ENCODE results near the gene RASD1.

RASD1 gene, protein sequence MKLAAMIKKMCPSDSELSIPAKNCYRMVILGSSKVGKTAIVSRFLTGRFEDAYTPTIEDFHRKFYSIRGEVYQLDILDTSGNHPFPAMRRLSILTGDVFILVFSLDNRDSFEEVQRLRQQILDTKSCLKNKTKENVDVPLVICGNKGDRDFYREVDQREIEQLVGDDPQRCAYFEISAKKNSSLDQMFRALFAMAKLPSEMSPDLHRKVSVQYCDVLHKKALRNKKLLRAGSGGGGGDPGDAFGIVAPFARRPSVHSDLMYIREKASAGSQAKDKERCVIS

DNA sequence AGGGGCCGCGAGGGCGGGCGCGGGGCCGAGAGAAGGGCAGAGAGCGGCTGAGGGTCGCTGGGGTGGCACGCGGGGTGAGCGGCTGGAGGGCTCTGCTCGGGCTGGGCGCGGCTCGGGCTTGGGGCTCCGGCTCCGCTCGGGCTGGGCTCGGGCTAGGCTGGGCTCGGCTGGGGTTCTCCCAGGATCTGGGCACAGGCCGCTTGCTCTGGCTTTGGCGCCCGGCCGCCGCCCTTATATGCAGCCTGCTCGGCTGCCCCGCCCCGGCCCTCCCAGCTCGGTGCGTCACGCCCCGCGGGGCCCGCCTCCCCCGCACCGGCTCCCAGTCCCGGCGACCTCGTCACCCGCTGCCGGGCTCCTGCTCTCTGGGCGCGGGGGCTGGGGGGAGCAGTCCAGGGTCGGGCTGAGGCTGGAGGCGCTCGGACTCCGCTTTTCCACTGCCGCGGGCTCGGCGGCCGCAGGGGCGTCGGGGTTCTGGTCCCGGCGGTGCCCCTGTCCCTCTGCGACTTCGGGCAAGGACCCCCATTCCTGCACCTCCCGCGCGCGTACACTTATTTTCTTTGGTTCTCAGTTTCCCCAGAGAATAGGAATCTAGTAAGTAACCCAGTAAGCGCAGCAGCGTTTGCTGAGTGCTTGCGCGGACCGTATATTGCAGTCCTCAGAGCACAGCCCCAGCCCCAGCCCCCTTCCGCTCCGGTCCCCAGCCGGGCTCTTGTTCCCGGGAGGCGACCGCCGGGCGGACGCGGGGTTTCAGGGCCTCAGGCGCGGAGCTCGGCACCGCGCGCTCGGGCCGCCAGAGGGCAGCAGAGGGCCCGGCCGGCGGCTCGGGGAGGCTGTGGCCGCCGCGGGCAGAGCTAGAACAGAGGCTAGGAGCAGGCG is at the start of gene RASD1:
Gene RASD1 (minus strand): TSS at position 207 of the 876 bp plus-strand sequence. CDS start 214 bp downstream, outside the sequence.
- DNase-seq = peak; percentile 79

DNA sequence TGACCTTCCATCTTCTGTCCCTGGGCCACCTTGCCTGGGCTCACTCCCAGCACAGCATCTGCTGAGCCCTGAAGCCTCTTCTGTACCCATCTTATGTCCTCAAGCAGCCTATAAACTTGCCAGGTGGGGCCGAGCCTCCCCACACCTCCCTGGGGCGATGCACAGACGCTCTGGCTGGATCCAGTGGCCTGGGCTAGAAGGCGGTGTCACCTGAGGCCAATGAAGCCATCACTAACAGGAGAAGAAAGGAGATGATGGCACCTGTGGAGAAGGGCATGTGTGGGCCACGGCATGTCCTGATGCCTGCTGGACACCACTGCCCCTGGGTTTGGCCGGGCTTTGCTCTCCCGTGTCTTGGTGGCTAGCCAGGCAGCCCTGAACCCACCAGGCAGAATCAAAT is 49.8 kb upstream of the RASD1 start:
- DNase-seq = no peak

DNA sequence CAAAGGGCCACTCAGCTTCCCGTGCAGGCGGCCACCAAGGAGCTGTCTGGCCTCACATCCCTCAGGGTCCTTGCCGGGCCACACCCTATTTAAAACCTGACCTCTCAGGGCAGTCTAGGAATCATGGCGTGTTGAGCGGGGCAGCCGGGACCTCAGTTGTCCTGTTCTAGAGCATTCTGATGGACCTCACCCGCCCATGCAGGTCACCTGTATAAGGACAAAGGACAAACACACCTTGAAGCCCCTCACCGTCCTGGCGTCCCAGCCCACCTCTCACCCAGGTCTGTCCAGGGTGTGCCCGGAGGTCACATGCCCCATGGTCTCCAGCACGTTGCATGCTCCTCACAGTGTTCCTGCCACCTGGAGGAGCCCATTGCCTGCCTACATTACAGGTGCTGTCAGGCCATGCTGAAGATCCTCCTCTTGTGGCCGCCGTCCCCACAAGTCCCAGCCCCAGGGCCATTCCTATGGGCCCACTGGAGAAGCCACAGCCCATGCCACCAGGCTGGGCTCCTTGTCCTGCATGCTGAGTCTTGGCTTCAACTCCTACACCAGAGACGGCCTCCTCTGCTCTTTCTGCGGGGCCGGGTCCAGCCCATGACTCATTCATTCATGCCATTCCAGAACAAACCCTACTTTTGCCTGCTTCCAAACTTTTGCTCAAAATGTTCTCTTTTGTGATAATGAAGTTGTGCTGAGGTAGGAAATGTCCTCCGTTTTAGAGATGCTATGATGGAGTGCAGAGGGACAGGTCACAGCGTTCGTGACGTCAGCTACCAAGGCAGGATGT is 49.0 kb upstream of the RASD1 start:
- DNase-seq = no peak

DNA sequence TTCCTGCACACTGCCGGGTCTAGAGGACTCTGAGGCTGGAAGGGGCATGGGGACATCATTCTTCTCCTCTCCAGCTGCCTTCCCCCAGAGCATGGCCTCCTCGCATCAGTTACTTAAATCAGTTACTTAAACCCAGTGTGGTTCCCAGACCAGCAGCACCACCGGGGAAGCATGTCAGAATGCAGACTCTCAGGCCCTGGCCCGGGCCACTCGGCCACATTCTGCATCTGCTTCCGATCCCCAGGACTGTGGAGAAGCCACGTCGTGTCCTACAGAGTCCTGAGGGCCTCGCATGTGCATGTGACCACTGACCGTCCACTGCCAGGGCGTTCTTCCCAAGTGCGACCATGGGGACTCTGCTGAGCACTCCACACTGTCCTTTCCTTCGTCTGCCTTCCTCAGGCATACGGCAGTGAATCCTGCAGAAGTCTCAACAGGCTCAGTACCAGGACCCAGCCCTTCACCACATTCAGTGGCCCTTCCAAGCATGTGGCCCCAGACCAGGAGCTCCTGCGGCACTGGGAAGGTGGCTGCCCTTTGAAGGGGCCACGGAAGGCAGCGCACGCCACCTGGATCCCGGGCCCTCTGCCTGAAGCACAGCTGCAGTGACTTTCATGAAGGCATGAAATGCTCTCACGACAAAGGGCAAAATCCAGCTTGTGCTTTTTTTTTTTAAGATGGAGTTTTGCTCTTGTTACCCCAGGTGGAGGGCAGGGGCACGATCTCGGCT is 46.9 kb upstream of the RASD1 start:
- DNase-seq = no peak

DNA sequence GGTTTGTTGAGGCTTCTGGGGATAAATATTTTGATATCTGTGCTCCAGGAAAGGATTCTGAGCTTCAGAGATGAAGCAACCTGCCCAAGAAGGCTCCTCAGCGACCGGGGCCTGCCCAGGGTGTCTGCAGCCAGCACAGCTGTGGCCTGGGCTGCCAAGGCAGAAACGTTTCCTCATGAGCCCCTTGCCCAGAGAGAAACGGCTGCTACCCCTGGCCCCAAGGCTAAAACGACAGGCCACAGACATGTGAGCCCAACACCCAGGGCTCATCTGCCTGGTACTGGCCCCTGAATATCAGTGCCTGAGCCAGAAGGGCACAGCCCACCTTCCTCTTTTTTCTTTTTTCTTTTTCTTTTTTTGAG is 45.4 kb upstream of the RASD1 start:
- DNase-seq = no peak

DNA sequence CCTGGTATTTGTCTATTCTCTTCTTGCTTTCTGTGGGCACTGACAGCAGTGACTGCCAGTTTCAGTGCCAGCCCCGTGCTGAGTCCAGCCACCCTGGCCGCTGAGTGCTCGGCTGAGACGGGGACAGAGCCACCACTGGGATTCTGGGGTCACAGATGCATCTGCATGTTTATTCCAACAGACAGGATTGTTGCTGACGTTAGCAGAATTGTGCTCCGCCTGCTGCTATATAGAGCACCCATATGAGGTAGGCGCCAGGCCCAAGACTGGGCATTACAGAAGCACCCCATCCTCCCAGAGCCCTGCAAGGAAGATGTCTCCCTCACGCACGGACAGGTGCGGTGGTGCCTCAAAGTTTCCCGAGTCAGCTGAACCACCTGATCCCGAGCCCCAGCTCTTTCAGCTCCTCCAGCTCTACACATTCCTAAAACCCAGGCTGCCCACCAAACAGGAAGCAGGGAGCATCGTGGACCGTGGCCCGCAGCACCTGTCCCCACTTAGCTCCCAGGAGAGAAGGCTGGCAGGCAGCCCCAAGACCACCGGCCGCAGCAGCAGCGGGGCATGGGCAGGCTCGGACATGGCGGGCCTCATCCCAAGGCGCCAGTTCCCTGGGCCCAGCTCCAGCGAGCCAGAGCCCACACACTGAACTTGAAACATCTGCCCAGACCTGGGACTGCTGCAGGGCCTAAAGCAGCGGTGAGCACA is 44.9 kb upstream of the RASD1 start:
- DNase-seq = no peak

DNA sequence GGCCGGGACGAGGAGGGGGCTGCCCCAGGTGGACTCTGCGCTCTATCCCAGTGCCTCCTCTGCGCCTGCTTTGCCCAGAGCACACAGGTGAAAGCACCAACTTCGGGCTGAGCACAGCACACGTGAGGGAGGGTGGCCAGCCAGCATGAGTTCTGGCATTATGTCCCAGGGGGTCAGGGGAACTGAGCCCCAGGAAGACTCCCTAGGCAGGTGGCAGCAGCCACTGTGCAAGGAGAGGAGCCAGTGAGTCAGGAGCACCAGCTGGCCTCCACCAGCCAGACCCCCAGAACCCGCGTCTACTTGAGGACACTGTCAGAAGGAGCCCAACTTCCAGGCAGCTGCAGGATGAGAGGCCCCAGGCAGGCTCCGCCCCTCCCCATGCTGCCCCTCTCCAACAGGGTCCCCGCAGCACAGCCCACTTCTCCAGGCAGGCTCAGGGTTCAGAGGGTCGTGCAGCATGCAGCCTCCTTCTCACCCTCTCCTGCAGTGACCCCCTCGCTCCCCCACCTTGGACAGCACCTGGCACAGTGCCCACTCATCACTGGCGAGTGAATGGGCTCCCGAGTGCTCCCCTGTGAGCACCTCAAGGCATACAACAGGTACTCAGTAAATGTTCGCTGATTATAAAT is 44.2 kb upstream of the RASD1 start:
- DNase-seq = no peak

DNA sequence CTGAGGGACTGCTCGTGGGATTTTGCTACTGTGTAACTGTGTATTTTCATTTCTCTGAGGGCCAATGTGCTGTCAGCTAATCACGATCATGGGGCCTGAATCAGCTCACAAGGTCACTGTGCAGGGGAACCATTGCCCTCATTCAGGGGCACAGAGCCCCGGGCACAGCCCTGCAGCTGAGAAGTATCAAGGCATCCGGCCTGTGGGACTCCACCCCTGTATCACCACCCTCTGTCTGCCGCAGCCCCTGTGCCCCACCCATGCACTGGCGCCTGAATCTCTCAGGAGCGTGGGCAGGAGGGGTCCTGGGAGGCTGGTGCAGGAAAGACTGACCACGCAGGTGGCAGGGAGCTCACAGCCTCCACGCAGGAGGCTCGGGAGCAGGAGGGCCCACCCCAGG is 43.4 kb upstream of the RASD1 start:
- DNase-seq = no peak

DNA sequence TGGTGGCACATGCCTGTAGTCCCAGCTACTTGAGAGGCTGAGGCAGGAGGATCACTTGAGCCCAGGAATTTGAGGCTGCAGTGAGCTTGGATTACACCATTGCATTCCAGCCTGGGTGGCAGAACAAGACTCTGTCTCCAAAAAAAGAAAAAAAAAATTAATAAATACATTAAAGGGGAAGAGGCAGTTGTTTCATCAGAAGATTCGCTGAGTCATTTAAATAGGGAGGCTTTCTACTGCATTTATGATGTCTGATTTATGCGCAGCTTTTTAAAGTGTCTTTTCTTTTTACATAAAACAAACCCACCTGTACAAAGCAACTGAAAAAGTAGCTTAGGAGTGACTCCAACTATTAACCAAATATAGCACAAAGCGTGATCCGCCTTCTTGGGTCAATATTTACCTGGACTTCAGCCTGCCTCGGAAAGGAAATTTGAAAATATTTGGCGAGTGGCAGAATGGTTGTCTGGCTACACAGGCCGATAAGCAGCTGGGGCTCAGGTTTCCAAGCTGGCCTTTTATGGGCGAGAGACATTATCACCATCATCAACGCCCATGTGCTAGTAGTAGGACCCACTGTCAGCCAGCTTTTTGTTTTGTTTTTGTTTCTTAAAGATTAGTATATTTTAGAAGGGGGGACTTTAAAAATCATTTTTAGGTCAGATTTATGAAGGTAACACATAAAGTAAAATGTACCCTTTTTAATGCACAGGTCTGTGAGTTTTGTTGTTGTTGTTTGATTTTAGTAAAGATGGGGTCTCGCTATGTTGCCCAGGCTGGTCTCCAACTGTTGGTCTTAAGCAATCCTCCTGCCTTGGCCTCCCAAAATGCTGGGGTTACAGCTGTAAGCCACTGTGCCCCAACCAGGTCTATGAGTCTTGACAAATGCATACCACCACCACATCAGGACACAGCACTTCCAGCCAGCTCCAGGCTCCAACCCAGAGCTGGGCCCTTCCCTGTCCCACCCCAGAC is 42.5 kb upstream of the RASD1 start:
- DNase-seq = no peak

DNA sequence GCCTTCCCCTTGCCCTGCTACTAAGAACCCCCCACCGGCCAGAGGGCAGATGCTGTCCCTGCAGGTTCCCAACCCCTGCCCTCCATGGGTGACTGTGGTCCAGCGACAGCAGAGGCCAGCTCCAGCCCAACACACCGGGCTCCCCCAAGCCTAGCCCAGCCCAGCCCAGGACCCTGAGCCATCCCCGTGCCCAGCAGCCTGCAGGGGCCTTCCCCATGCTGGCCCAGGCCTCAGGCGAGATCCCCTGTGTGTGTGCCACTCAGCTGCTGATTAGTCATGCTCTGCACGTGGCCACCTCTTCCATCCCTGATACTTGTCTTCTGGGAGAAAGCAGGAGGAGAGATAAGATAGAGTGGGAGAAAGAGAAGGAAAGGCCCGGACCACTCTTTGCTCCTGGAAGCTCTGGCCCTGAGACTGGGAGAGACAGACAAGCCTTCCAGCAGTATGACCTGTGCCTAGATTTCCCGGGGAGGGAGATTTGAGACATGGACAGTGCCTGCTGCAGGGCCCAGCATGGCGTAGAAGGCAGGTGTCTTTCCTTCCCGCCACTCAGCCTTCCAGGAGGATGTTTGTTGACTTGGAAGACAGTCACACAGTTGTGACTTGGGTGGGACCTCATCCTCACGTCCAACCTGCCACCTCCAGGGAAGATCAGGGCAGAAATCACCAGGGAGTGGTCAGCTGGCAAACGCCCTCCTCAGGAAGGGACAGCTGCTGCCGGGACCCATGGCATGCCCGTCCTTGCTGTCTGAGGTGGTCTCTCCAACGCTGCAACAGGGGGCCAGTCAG is 41.3 kb upstream of the RASD1 start:
- no peak for DNase-seq

DNA sequence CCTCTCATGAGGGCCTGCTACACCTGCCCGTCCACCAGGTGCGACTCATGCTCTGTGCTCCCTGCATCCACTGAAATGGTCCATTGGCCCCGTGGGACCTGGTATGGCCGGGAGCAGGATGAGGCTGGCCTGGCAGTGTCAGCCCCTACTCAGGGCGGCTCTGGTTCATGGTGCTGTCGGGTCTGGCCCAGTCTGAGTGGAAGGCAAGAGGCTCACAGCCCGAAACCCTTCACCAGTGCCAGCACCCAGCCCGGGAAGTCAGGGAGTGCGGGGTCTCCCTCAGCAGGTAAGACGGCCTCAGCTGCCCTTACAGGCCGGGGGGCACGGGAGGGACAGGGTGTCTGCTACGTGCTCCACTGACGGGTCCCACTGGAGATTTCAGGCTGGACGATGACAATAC is 40.5 kb upstream of the RASD1 start:
- DNase-seq = no peak

DNA sequence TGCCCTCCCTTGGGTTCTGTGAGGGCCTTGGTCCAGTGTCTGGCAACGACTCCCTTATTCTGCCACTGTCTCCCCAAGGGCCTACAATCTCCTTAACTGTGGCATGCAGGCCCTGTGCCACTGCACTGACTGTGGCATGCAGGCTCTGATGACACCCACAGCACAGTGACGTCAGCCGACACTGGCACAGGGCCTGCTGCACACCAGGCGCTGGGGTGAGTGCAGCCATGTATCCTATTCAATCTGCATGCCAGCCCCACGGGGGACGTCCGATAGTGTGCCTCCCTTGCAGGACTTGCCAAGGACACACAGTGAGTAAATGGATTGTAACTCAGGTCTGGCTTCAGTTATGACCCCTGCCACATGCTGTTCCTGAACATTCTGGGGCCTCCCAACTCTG is 39.8 kb upstream of the RASD1 start:
- no peak for DNase-seq

DNA sequence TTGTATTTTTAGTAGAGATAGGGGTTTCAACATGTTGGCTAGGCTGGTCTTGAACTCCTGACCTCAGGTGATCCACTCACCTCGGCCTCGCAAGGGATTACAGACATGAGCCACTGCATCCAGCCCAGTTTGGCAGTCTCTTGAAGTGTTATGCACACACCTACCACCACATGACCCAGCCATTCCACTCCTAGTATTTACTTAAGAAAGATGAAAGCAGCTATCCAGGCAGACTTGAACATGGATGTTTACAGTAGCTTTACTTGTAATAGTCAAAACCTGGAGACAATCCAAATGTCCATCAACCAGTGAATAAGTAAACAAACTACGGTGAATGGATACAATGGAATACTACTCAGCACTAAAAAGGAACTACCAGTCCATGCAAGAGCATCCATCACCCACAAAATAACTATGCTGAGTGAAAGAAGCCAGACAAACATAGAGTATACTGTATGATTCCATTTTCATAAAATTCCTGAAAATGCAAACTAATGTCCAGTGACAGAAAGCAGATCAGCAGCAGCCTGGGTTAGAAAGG is 37.8 kb upstream of the RASD1 start:
- DNase-seq = no peak

DNA sequence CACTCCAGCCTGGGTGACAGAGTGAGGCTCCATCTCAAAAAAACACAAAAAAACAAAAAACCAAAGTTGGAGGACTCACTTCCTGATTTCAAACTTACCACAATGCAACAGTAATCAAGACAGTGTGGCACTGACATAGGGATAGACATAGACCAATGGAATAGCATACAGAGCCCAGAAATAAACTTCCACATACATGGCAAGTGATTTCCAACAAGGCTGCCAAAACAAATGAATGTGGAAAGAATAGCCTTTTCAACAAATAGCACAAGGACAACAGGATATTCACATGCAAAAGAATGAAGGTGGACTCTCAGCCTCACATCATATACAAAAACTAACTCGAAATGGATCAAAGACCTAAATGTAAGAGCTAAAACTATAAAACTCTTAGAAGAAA is 36.8 kb upstream of the RASD1 start:
- no peak for DNase-seq

DNA sequence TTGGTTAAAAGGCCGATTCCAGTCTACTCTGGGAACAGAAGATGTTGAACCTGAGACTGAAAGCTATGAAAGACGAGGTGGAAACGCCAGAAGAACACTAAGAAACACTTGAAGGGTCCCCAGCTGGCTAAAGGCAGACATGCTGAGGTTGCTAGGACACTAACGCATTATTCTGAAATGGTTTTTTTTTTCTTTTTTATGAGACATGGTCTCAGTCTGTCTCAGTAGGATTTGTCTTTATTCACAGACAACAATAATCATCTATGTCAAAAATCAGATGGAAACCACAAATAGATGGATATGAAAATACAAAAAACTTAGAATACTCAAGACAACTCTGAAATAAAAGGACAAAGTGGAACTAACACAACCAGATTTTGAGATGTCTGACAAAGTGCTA is 35.0 kb upstream of the RASD1 start:
- no peak for DNase-seq

DNA sequence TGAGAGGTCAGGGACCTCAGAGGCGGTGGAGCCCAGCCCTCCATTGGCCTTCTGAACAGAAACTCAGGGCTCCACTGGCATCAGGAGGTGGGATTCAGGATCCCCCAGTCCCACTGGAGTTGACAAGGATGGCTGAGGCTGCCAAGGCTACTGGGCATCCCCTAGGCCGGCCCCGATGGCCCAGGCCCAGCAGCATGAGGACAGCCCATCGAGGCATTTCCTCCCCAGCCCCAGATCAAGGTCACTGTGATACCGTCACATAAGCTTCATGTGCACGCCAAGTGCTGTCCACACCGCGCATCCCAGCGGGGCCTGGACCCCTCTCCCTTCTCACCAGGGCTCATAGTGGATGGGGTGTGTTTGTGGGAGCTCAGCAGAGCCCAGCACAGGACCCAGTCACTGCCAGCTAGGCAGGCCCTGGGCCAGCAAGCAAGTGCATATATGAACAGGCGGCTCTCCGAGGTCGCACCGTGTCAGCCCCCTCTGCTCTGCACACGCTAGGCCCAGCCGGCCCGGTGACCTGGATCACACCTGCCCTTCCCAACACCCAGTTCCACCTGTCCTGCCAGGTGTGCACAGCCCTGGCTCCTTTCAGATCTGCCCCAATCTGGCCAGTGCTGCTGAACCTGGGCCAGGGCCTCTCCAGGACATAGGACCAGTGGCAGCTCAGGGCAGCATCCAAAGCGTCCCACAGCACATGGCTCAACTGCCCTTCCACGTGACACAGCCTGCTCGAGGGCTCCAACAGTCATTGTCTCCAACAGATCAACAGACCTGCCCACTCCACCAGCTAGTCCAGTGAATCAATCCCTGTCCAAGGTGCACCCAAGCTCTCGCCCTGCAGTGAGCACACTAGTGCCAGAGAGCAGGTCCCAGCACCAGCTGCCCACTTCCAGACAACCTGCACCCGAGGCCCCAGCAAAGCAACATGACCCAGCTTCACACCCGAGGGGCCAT is 32.8 kb upstream of the RASD1 start:
- DNase-seq = no peak

DNA sequence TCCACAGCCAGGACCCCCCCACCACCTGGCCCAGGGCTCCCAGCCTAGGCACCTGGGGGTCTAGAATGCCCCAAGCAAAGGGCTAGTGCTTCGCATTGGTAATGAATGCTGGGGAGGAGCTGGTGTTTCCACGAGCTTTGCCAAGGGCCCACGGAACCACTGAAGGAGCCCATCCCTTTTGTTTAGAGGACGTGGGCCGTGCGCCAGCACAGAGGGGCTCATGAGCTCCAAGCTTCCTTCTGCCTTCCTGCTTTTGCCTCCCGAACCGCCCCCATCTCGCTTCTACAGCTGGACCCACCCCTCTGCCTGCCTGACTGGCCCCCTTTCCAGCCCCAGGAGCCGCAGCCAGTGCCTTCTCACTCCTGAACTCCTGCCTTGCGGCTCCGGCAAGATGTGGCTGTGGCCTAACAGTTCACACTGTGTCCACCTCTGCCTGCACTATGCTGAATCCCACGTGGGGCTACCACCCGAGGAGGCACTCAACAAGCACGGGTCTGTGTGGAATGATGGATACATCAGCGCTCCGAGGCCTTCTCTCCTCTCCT is 31.8 kb upstream of the RASD1 start:
- no peak for DNase-seq

DNA sequence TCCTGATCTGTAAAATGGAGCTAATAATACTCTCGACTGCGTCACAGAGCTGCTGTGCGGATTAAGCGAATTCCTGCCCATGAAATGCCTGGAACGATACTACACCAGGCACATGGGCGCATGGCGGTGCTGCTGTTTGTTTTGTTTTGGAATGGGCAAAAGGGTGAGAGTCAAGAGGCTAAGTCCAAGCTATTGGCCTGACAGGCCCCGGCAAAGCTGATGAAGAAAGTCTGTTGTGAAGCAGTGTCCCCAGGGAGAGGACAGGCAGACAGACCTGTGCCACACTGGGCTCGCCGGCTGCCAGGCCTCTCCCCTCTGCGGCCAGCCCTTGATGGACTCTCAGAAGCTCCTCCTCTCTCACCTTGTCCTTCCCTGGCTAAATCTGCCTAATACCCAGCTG is 31.3 kb upstream of the RASD1 start:
- DNase-seq = no peak
